ENCODE data around the gene KLF15.

DNA sequence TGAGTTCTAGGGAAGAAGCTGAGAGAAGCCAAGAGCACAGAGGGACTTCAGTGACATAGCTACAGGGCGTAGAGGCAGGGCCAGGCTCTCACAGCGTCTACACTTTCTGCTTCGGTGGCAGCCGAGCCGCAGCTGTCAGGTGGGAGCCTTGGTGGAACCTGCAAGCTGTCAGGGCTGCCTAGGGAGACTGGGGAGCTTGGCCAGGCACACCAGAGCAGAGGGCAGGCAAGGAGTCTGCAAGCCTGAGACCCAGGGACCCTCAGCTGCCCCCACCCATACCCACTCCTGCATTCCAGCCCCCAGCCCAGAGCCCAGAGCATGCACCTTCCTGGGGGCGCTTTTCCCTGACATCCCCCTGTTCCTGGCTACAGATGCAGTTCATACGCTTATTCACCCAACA, 13.4 kb upstream of the KLF15 start:
- TF ChIP-seq, protein P1, sequence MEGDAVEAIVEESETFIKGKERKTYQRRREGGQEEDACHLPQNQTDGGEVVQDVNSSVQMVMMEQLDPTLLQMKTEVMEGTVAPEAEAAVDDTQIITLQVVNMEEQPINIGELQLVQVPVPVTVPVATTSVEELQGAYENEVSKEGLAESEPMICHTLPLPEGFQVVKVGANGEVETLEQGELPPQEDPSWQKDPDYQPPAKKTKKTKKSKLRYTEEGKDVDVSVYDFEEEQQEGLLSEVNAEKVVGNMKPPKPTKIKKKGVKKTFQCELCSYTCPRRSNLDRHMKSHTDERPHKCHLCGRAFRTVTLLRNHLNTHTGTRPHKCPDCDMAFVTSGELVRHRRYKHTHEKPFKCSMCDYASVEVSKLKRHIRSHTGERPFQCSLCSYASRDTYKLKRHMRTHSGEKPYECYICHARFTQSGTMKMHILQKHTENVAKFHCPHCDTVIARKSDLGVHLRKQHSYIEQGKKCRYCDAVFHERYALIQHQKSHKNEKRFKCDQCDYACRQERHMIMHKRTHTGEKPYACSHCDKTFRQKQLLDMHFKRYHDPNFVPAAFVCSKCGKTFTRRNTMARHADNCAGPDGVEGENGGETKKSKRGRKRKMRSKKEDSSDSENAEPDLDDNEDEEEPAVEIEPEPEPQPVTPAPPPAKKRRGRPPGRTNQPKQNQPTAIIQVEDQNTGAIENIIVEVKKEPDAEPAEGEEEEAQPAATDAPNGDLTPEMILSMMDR (IDR thresholded peaks at IDR 0.05): no peak
- TF ChIP-seq EZH2 (IDR thresholded peaks at IDR 0.05) (no peak), EZH2phosphoT487 (IDR thresholded peaks at IDR 0.05) (no peak)

Measured in neural progenitor cell (in vitro differentiated cells).